Cardiac muscle cell (in vitro differentiated cells and primary cell): Measurements from ENCODE around the gene CDC16. TPM values are rescaled to one million over a fixed set of nuclear protein-coding genes. Genes with fewer than 3 reads are reported as not detected.
"Not testable (repeated sequence)": the region's sequence is repeated elsewhere in the genome, so short reads cannot be mapped to it uniquely, and the experiment has no call there.

Source experiments
- DNase-seq, 2 donors: peaks; one replicate each; pipeline versions ENCODE4 v3.0.0 to v3.0.0-alpha.2; 2010 to 2017; ENCODE audit warnings: low read depth in 1 of 2, low spot score in 1 of 2
- H3K27ac ChIP-seq: fragments of 200-600 bp; sonication (generic); 2 replicates; pipeline ENCODE4 v1.5.1; 2016
- H3K27me3 ChIP-seq: fragments of 200-600 bp; sonication (generic); 2 replicates; pipeline ENCODE4 v1.6.0; 2016; ENCODE audit warnings: control low read depth
- H3K36me3 ChIP-seq: fragments of 200-600 bp; sonication (generic); 2 replicates; pipeline ENCODE4 v1.5.1; 2016; ENCODE audit warnings: control low read depth
- H3K4me1 ChIP-seq: fragments of 200-600 bp; sonication (generic); 2 replicates; pipeline ENCODE4 v1.8.1; 2017; ENCODE audit warnings: low read depth, mild to moderate bottlenecking, mixed run types
- H3K4me3 ChIP-seq: fragments of 200-600 bp; sonication (generic); 2 replicates; pipeline ENCODE4 v1.5.1; 2016; ENCODE audit warnings: mild to moderate bottlenecking
- H3K9me3 ChIP-seq: fragments of 200-600 bp; sonication (generic); 2 replicates; pipeline ENCODE4 v1.5.1; 2017; ENCODE audit warnings: low read depth, mild to moderate bottlenecking, control low read depth
- CTCF ChIP-seq: IDR thresholded peaks from 2 replicates; pipeline ENCODE4 v1.5.1; 2012; ENCODE audit warnings: low read depth, mild to moderate bottlenecking, low read length
- polyA plus RNA-seq: library from polyadenylated mRNA; unstranded; fragments of >200 nt; fragmentation: Nextera tagmentation; extraction: Ambion mirVana; gene quantifications from 2 replicates; pipeline ENCODE4 v1.2.1, GENCODE V29; 2016
- total RNA-seq: library from RNA; depleted of rRNA; stranded (reverse); fragments of >200 nt; gene quantifications from 2 replicates; pipeline ENCODE4 v1.2.3, GENCODE V29; 2016

The CDC16 gene
- total and polyA plus RNA-seq, 2 experiments from 2014 or later = 36.8 to 48.7 TPM

GRCh38 chr13:114243971-114244370 lies 9.3 kb downstream of the CDC16 start:
- DNase-seq = no peak
- H3K27me3 ChIP-seq = no peaks in the 10 kb centered on the region
- H3K4me3 ChIP-seq = no peak overlapping the region
- no peak overlapping the region for H3K27ac ChIP-seq
- peaks cover 96% of the 10 kb centered on the region for H3K36me3 ChIP-seq
- no peaks in the 10 kb centered on the region for H3K9me3 ChIP-seq
- H3K4me1 ChIP-seq = no peaks in the 10 kb centered on the region
- TF ChIP-seq CTCF = no peak

- Histone ChIP-seq H3K36me3 (peaks cover 95% of the 10 kb centered on the region), H3K27me3 (no peaks in the 10 kb centered on the region), H3K4me3 (no peak overlapping the region), H3K27ac (no peak overlapping the region), H3K9me3 (no peaks in the 10 kb centered on the region), H3K4me1 (no peaks in the 10 kb centered on the region)
- no peak for DNase-seq
- no peak for TF ChIP-seq CTCF
These were observed 9.9 kb downstream of the CDC16 start for GRCh38 chr13:114244637-114245036.

GRCh38 chr13:114248011-114248410 lies 13.3 kb downstream of the CDC16 start:
- DNase-seq = no peak
- peaks cover 82% of the 10 kb centered on the region for H3K36me3 ChIP-seq
- H3K9me3 ChIP-seq = no peaks in the 10 kb centered on the region
- H3K27ac ChIP-seq = no peak overlapping the region
- H3K4me3 ChIP-seq = no peak overlapping the region
- no peaks in the 10 kb centered on the region for H3K27me3 ChIP-seq
- no peaks in the 10 kb centered on the region for H3K4me1 ChIP-seq
- TF ChIP-seq CTCF = no peak

GRCh38 chr13:114249077-114249476 lies 14.4 kb downstream of the CDC16 start:
- Histone ChIP-seq H3K9me3 (no peaks in the 10 kb centered on the region), H3K36me3 (peaks cover 79% of the 10 kb centered on the region), H3K27me3 (no peaks in the 10 kb centered on the region), H3K4me3 (no peak overlapping the region), H3K27ac (no peak overlapping the region), H3K4me1 (no peaks in the 10 kb centered on the region)
- DNase-seq = no peak
- TF ChIP-seq CTCF = no peak

- H3K27ac ChIP-seq, H3K9me3 ChIP-seq, DNase-seq, H3K4me1 ChIP-seq, H3K4me3 ChIP-seq, H3K27me3 ChIP-seq: not testable (repeated sequence)
- H3K36me3 ChIP-seq = peaks cover 67% of the 10 kb centered on the region
These were observed 17.1 kb downstream of the CDC16 start for GRCh38 chr13:114251639-114252440.

- Histone ChIP-seq H3K9me3 (no peaks in the 10 kb centered on the region), H3K4me1 (peaks cover 8% of the 10 kb centered on the region), H3K36me3 (peaks cover 61% of the 10 kb centered on the region), H3K27ac (no peak overlapping the region), H3K4me3 (no peak overlapping the region), H3K27me3 (no peaks in the 10 kb centered on the region)
- TF ChIP-seq CTCF = no peak
- DNase-seq = no peak
These were observed 21.9 kb downstream of the CDC16 start for GRCh38 chr13:114256547-114256946.
